IMR-90 (cell line): ENCODE results near the gene TMEM248. TPM values are rescaled to one million over a fixed set of nuclear protein-coding genes. Genes with fewer than 3 reads are reported as not detected.

ENCODE experiments used
- ATAC-seq: fragments of 200-7000 bp; cut with Tn5 transposase; 2 replicates; pipeline ENCODE4 v1.9.1; 2020; ENCODE audit warnings: low read depth, mild to moderate bottlenecking, moderate library complexity
- BruUV-seq: library from RNA; stranded (reverse); fragments of 400-500 nt; replicated peaks from 2 replicates; lab custom pipeline; 2021; lab: Mats Ljungman, UMichigan
- CTCF ChIA-PET: fragments of 300-600 bp; formaldehyde crosslinking; extraction: SDS; loops from one replicate; lab custom pipeline; 2021; ENCODE audit warnings: antibody characterized with exemption; lab: Yijun Ruan, JAX
- POLR2A ChIA-PET: fragments of 300-600 bp; sonication (Branson Sonifier 250); formaldehyde crosslinking; loops from one replicate; lab custom pipeline; 2022; ENCODE audit warnings: antibody characterized with exemption; ENCODE audit not compliant: unreplicated experiment; lab: Charles Lee
- DNase-seq: peaks from one replicate; pipeline ENCODE4 v3.0.0; 2013
- H2AFZ ChIP-seq: replicated peaks from 2 replicates; pipeline ENCODE3; 2013; ENCODE audit warnings: low read length, mild to moderate bottlenecking; ENCODE audit not compliant: poor library complexity
- H2AK5ac ChIP-seq: 2 replicates; pipeline ENCODE4 v1.6.1; 2013; ENCODE audit warnings: low read depth, low read length, inconsistent platforms
- H2AK9ac ChIP-seq: replicated peaks from 2 replicates; pipeline ENCODE3; 2013; ENCODE audit warnings: mild to moderate bottlenecking, low read depth, low read length, moderate library complexity; ENCODE audit not compliant: poor library complexity
- H2BK120ac ChIP-seq: 2 replicates; pipeline ENCODE4 v1.6.1; 2013; ENCODE audit warnings: low read depth, low read length, inconsistent platforms
- H2BK15ac ChIP-seq: 3 replicates; pipeline ENCODE4 v1.6.1; 2013; ENCODE audit warnings: low read depth, low read length, inconsistent platforms
- H2BK20ac ChIP-seq: 2 replicates; pipeline ENCODE4 v1.6.1; 2013; ENCODE audit warnings: low read depth, mild to moderate bottlenecking, inconsistent platforms, low read length, moderate library complexity
- H2BK5ac ChIP-seq: 2 replicates; pipeline ENCODE4 v1.6.1; 2013; ENCODE audit warnings: mild to moderate bottlenecking, low read depth, low read length, inconsistent platforms; ENCODE audit not compliant: poor library complexity, severe bottlenecking
- H3K14ac ChIP-seq: replicated peaks from 2 replicates; pipeline ENCODE4 v1.6.1; 2013; ENCODE audit warnings: low read depth, low read length, inconsistent platforms
- H3K18ac ChIP-seq: 2 replicates; pipeline ENCODE4 v1.6.1; 2013; ENCODE audit warnings: low read depth, low read length, control low read depth
- H3K23ac ChIP-seq: 2 replicates; pipeline ENCODE4 v1.6.1; 2013; ENCODE audit warnings: low read depth, low read length, inconsistent platforms
- H3K27ac ChIP-seq: 2 replicates; pipeline ENCODE4 v1.5.1; 2013; ENCODE audit warnings: mild to moderate bottlenecking, control low read depth, low read length; ENCODE audit not compliant: insufficient read depth
- H3K27me3 ChIP-seq: 2 replicates; pipeline ENCODE4 v1.6.1; 2013; ENCODE audit warnings: low read length; ENCODE audit not compliant: control insufficient read depth, insufficient read depth
- H3K36me3 ChIP-seq: 2 replicates; pipeline ENCODE4 v1.6.1; 2013; ENCODE audit warnings: low read length, mixed read lengths; ENCODE audit not compliant: control insufficient read depth, insufficient read depth
- H3K4ac ChIP-seq: 2 replicates; pipeline ENCODE4 v1.6.1; 2013; ENCODE audit warnings: low read depth, low read length, inconsistent platforms
- H3K4me1 ChIP-seq: 2 replicates; pipeline ENCODE4 v1.6.1; 2013; ENCODE audit warnings: low read length, mixed read lengths; ENCODE audit not compliant: control insufficient read depth, insufficient read depth
- H3K4me2 ChIP-seq: 2 replicates; pipeline ENCODE4 v1.6.1; 2013; ENCODE audit warnings: low read depth, mild to moderate bottlenecking, control low read depth, low read length, moderate library complexity
- H3K4me3 ChIP-seq: 2 replicates; pipeline ENCODE4 v1.5.1; 2013; ENCODE audit warnings: low read depth, mild to moderate bottlenecking, control low read depth, low read length, moderate library complexity; ENCODE audit not compliant: insufficient read depth
- H3K56ac ChIP-seq: 2 replicates; pipeline ENCODE4 v1.6.1; 2013; ENCODE audit warnings: low read length, inconsistent platforms; ENCODE audit not compliant: insufficient read depth; ENCODE audit errors: extremely low read depth
- H3K79me1 ChIP-seq, 2 experiments: 2 replicates each; pipeline ENCODE4 v1.6.1; 2013; ENCODE audit warnings: low read length in 2 of 2, inconsistent platforms in 1 of 2, low read depth in 1 of 2
- H3K9ac ChIP-seq: 2 replicates; pipeline ENCODE4 v1.6.1; 2013; ENCODE audit warnings: low read depth, low read length, control low read depth
- H3K9me1 ChIP-seq: 2 replicates; pipeline ENCODE4 v1.6.1; 2013; ENCODE audit warnings: low read length, inconsistent platforms; ENCODE audit not compliant: insufficient read depth
- H3K9me3 ChIP-seq: 2 replicates; pipeline ENCODE4 v1.6.1; 2013; ENCODE audit warnings: low read length; ENCODE audit not compliant: control insufficient read depth, insufficient read depth
- H4K20me1 ChIP-seq: 2 replicates; pipeline ENCODE4 v1.6.1; 2013; ENCODE audit warnings: low read length, inconsistent platforms; ENCODE audit not compliant: insufficient read depth
- H4K5ac ChIP-seq: 2 replicates; pipeline ENCODE4 v1.6.1; 2013; ENCODE audit warnings: mild to moderate bottlenecking, low read depth, low read length, control low read depth
- H4K8ac ChIP-seq, 2 experiments: 2 replicates each; pipeline ENCODE4 v1.6.1; 2013; ENCODE audit warnings: low read depth in 2 of 2, low read length in 2 of 2, control low read depth in 1 of 2, inconsistent platforms in 1 of 2
- H4K91ac ChIP-seq: 2 replicates; pipeline ENCODE4 v1.6.1; 2013; ENCODE audit warnings: low read depth, low read length, inconsistent platforms; ENCODE audit not compliant: insufficient read depth
- BHLHE40 ChIP-seq: fragments of 150-350 bp; IDR thresholded peaks from 2 replicates; pipeline ENCODE4 v1.6.1; 2016; ENCODE audit warnings: mild to moderate bottlenecking, low read depth, low read length
- CEBPB ChIP-seq: IDR thresholded peaks from 2 replicates; pipeline ENCODE4 v1.6.1; 2012; ENCODE audit warnings: low read depth, low read length, improper control_type of control experiment
- CHD1 ChIP-seq: IDR thresholded peaks from 2 replicates; pipeline ENCODE4 v1.6.1; 2012; ENCODE audit warnings: low read depth, low read length, improper control_type of control experiment
- CTCF ChIP-seq: conservative IDR thresholded peaks from 2 replicates; pipeline ENCODE4 v1.5.1; 2012; ENCODE audit warnings: mild to moderate bottlenecking, low read depth, low read length, improper control_type of control experiment
- FOS ChIP-seq: fragments of 150-350 bp; IDR thresholded peaks from 2 replicates; pipeline ENCODE4 v1.6.1; 2016; ENCODE audit warnings: low read depth, low read length
- MAFK ChIP-seq: IDR thresholded peaks from 2 replicates; pipeline ENCODE4 v1.6.1; 2012; ENCODE audit warnings: low read depth, low read length, improper control_type of control experiment
- MAZ ChIP-seq: IDR thresholded peaks from 2 replicates; pipeline ENCODE4 v1.6.1; 2012; ENCODE audit warnings: low read depth, mild to moderate bottlenecking, low read length, improper control_type of control experiment, moderate library complexity, borderline replicate concordance
- MXI1 ChIP-seq: IDR thresholded peaks from 2 replicates; pipeline ENCODE4 v1.6.1; 2012; ENCODE audit warnings: low read depth, mild to moderate bottlenecking, low read length, moderate library complexity, borderline replicate concordance
- NFE2L2 ChIP-seq: fragments of 150-350 bp; IDR thresholded peaks from 2 replicates; pipeline ENCODE4 v1.6.1; 2016; ENCODE audit warnings: low read depth, mild to moderate bottlenecking, low read length
- POLR2A ChIP-seq: IDR thresholded peaks from 2 replicates; pipeline ENCODE4 v1.6.1; 2012; ENCODE audit warnings: mild to moderate bottlenecking, low read depth, low read length
- RAD21 ChIP-seq: IDR thresholded peaks from 2 replicates; pipeline ENCODE4 v1.6.1; 2012; ENCODE audit warnings: low read length, improper control_type of control experiment
- RCOR1 ChIP-seq: IDR thresholded peaks from 2 replicates; pipeline ENCODE4 v1.6.1; 2012; ENCODE audit warnings: mild to moderate bottlenecking, low read length, improper control_type of control experiment; ENCODE audit not compliant: insufficient replicate concordance
- RFX5 ChIP-seq: IDR thresholded peaks from 2 replicates; pipeline ENCODE4 v1.8.0; 2012; ENCODE audit warnings: low read depth, mild to moderate bottlenecking, low read length, moderate library complexity
- SMC3 ChIP-seq: fragments of 150-350 bp; IDR thresholded peaks from 2 replicates; pipeline ENCODE4 v1.6.1; 2016; ENCODE audit warnings: low read depth, mild to moderate bottlenecking, antibody characterized with exemption, low read length, moderate library complexity
- USF2 ChIP-seq: fragments of 150-350 bp; IDR thresholded peaks from 2 replicates; pipeline ENCODE4 v1.6.1; 2017; ENCODE audit warnings: mild to moderate bottlenecking, antibody characterized with exemption, low read length, low read depth
- WGBS, 2 experiments: methylation state at CpG; one replicate each; pipeline versions ENCODE4 v1.1.5 to v1.1.7; 2013; ENCODE audit warnings: missing lambda C conversion rate in 2 of 2; ENCODE audit not compliant: insufficient read length in 1 of 2; ENCODE audit errors: extremely low coverage in 2 of 2; 5-methylcytosine and 5-hydroxymethylcytosine counted together
- dilution Hi-C: fragments of 300-500 bp; cut with HindIII; formaldehyde crosslinking; loops from one replicate; pipeline ENCODE4 v1.14.3; 2018; ENCODE audit warnings: low sequenced_read_pairs; ENCODE audit not compliant: unreplicated experiment
- in situ Hi-C: fragments of 300-500 bp; cut with MboI; formaldehyde crosslinking; loops from 3 replicates; pipeline ENCODE4 v1.14.3; 2019; ENCODE audit warnings: low sequenced_read_pairs, inconsistent platforms, mixed read lengths
- intact Hi-C: fragments of 100-400 bp; cut with micrococcal nuclease; formaldehyde crosslinking; loops from 2 replicates; pipeline ENCODE4 v1.10.0; 2022
- polyA plus RNA-seq, 3 experiments: library from polyadenylated mRNA; depleted of rRNA; stranded (reverse); fragments of >200 nt; gene quantifications; 2 replicates each; pipeline ENCODE4 v1.2.3, GENCODE V29; 2012; ENCODE audit warnings: low replicate concordance in 1 of 3
- total RNA-seq: library from RNA; depleted of rRNA; stranded (reverse); fragments of >200 nt; gene quantifications from 2 replicates; pipeline ENCODE4 v1.2.3, GENCODE V29; 2012
- TF ChIP-seq, protein P1 (sequence below): fragments of 150-350 bp; IDR thresholded peaks from 2 replicates; pipeline ENCODE4 v1.6.1; 2016; ENCODE audit warnings: low read depth, mild to moderate bottlenecking, low read length, moderate library complexity, borderline replicate concordance

Gene TMEM248
- total and polyA plus RNA-seq, 2 of the 4 experiments (the other 2 are of a cell fraction) = 103 to 175 TPM

DNA sequence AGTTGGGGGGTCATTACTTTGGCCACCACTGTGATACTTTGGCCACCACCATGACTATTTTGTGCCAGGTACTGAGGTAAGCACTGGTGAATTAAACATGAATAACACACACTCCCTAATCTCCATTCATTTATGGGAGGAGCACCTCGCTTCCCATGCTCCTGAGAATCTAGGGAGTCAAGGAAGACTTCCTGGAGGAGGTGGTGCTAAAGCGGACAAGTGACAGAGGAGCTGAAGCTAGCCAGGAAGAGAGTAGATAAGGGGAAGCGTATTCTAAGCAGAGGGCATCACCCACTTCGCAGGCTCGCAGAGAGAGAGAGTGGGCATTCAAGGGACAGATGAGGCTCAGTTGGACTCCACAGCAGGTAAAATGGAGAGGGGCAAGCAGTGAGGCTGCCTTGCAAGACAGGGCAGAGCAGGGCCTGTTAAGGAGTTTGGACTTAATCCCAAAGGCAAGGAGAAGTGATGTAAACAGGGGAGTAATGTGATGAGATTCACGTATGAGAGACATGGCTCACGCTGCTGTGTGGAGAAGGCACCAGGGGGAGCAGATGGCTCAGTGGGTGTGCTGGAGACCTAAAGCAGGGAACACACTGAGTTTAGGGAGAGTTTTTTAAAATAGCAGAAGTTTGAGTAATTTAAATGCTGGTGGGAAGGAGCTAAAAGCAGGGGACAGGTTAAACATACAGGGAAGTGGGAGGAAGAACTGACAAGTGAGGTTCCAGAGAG, 21.3 kb upstream of the TMEM248 start:
- dilution Hi-C loops (no loop called here), intact Hi-C loops (no loop called here), in situ Hi-C loops (no loop called here)
- H3K56ac ChIP-seq = no peak overlapping the region
- peaks cover 7% of the 10 kb centered on the region for H3K36me3 ChIP-seq
- H3K9ac ChIP-seq = no peak overlapping the region
- DNase-seq (no peak), ATAC-seq (no peak)
- H2AK5ac ChIP-seq = no peak overlapping the region
- H3K9me3 ChIP-seq = no peaks in the 10 kb centered on the region
- no TSS peak for BruUV-seq
- no peak overlapping the region for H3K4ac ChIP-seq
- TF ChIP-seq RCOR1 (no peak), SMC3 (no peak), CHD1 (no peak), BHLHE40 (no peak), MXI1 (no peak), NFE2L2 (no peak), MAFK (no peak), MAZ (no peak), USF2 (no peak), FOS (no peak), CTCF (no peak), CEBPB (no peak), RFX5 (no peak), POLR2A (no peak), RAD21 (no peak)
- TF ChIP-seq, protein P1, sequence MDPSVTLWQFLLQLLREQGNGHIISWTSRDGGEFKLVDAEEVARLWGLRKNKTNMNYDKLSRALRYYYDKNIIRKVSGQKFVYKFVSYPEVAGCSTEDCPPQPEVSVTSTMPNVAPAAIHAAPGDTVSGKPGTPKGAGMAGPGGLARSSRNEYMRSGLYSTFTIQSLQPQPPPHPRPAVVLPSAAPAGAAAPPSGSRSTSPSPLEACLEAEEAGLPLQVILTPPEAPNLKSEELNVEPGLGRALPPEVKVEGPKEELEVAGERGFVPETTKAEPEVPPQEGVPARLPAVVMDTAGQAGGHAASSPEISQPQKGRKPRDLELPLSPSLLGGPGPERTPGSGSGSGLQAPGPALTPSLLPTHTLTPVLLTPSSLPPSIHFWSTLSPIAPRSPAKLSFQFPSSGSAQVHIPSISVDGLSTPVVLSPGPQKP = no peak
- ChIA-PET CTCF (no interaction called here), POLR2A (no interaction called here)
- H3K9me1 ChIP-seq = no peaks in the 10 kb centered on the region
- no peak overlapping the region for H4K5ac ChIP-seq
- no peak overlapping the region for H3K14ac ChIP-seq
- WGBS, 2 experiments = 92% methylated on average over 5 of the region's 7 CpGs; no CpG with 5 or more reads in 1 of the 2 experiments
- no peak overlapping the region for H2BK20ac ChIP-seq
- no peaks in the 10 kb centered on the region for H3K79me1 ChIP-seq
- no peak overlapping the region for H3K18ac ChIP-seq
- H4K8ac ChIP-seq = no peak overlapping the region
- no peaks in the 10 kb centered on the region for H3K27me3 ChIP-seq
- H2BK15ac ChIP-seq = no peak overlapping the region
- no peaks in the 10 kb centered on the region for H3K4me1 ChIP-seq
- no peaks in the 10 kb centered on the region for H4K20me1 ChIP-seq
- no peak overlapping the region for H3K23ac ChIP-seq
- no peak overlapping the region for H2AFZ ChIP-seq
- no peak overlapping the region for H3K4me3 ChIP-seq
- H3K4me2 ChIP-seq = no peak overlapping the region
- no peak overlapping the region for H2BK5ac ChIP-seq
- no peak overlapping the region for H2AK9ac ChIP-seq
- H3K27ac ChIP-seq = no peak overlapping the region
- no peak overlapping the region for H4K91ac ChIP-seq
- no peak overlapping the region for H2BK120ac ChIP-seq
